ENCODE measurements around the gene PTTG1IP.

DNA sequence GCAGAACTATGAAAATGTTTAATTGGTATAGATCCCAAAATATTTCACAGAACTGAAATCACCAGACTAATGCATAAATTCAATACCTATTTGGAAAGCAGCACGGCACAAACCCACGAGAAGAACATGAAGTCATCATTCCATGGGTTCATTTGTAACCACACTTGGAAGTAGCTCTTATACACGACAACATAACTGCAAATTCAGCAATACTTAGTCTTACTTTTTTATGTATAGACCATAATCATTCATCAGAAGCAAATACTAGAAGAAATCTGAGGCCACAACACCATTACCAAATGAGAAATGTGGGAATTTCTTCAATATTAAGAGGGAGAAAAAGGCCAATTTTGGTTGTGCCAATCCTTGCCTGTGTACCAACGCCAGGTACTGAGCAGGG is 67.6 kb downstream of the PTTG1IP start:
- TF ChIP-seq, protein P1, sequence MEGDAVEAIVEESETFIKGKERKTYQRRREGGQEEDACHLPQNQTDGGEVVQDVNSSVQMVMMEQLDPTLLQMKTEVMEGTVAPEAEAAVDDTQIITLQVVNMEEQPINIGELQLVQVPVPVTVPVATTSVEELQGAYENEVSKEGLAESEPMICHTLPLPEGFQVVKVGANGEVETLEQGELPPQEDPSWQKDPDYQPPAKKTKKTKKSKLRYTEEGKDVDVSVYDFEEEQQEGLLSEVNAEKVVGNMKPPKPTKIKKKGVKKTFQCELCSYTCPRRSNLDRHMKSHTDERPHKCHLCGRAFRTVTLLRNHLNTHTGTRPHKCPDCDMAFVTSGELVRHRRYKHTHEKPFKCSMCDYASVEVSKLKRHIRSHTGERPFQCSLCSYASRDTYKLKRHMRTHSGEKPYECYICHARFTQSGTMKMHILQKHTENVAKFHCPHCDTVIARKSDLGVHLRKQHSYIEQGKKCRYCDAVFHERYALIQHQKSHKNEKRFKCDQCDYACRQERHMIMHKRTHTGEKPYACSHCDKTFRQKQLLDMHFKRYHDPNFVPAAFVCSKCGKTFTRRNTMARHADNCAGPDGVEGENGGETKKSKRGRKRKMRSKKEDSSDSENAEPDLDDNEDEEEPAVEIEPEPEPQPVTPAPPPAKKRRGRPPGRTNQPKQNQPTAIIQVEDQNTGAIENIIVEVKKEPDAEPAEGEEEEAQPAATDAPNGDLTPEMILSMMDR (conservative IDR thresholded peaks at IDR 0.05): no peak
- no peak for TF ChIP-seq ZFX (IDR thresholded peaks at IDR 0.05)

All from C4-2B (cell line).